GM13977 (cell line): Measurements from ENCODE around the gene CX3CR1.

ENCODE experiments used
- DNase-seq: peaks from one replicate; pipeline ENCODE4 v3.0.0; 2012; ENCODE audit warnings: low spot score
- CTCF ChIP-seq: IDR thresholded peaks from 2 replicates; pipeline ENCODE4 v1.5.1; 2012; ENCODE audit warnings: mild to moderate bottlenecking, control low read depth; ENCODE audit not compliant: insufficient read depth; ENCODE audit errors: extremely low read depth, missing control alignments
- in situ Hi-C: fragments of 300-500 bp; cut with MboI; formaldehyde crosslinking; loops from one replicate; pipeline ENCODE4 v1.12.0; 2022; ENCODE audit warnings: low sequenced_read_pairs, low pct_unique_long_range_greater_than_20kb, mixed read lengths, inconsistent platforms; ENCODE audit not compliant: unreplicated experiment

CX3CR1 gene

GRCh38 chr3:39269528-39269927, 10.3 kb downstream of the CX3CR1 start:
- no peak for TF ChIP-seq CTCF
- DNase-seq: no peak
- in situ Hi-C loops: no loop called here

DNA sequence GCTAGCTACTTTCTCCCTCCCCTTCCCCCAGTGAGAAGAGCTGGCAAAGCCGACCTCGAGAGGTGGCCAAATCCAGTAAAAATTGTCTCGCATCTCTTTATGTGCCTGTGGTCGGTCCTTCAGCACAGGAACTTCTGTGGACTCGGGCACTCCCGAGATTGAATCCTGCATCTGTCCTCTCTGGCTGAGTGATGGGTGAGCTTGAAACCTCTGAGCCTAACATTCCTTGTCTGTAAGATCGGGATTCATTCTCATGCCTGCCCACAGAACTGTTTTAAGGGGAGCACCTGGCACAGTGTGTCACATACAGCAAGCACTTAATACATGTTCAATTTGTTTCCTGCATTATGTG, 11.3 kb downstream of the CX3CR1 start:
- in situ Hi-C loops: no loop called here

GRCh38 chr3:39267631-39268548, 11.9 kb downstream of the CX3CR1 start:
- in situ Hi-C loops: no loop called here
- TF ChIP-seq CTCF: no peak
- no peak for DNase-seq

More for the DNA sequence above, 11.3 kb downstream of the CX3CR1 start:
- DNase-seq: no peak
- no peak for TF ChIP-seq CTCF

GRCh38 chr3:39264053-39264452, 15.8 kb downstream of the CX3CR1 start:
- TF ChIP-seq CTCF: no peak
- in situ Hi-C loops: no loop called here
- DNase-seq: no peak

GRCh38 chr3:39263576-39263975, 16.3 kb downstream of the CX3CR1 start:
- no peak for DNase-seq
- in situ Hi-C loops: no loop called here
- TF ChIP-seq CTCF: no peak

GRCh38 chr3:39262846-39263245, 17.0 kb downstream of the CX3CR1 start:
- in situ Hi-C loops: no loop called here
- no peak for DNase-seq
- TF ChIP-seq CTCF: no peak
